ENCODE measurements around the gene MID1IP1. TPM values are rescaled to one million over a fixed set of nuclear protein-coding genes. Genes with fewer than 3 reads are reported as not detected.

MID1IP1 gene
- total and polyA plus RNA-seq, 2 of the 8 experiments (the other 6 are each of a cell fraction or from before 2014, with no cell fraction given), result 118 to 128 TPM

DNA sequence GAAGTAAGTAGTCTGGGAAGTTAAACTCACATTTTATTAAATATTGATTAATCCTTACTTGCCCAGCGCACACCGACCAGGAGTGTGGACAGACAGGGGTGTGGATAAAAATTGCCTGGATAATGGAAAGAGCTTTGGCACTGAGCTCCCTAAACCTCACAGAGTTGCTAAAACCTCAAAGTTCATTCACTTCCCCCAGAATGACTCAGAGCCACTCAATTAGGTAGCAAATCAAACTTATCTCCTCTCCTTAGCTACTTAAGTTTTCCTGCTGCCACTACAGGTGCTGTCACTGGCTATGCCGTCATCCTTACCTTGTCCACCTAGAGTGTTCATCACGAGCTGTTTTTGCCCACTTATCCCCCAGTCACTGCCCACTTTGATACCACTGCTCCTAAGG, 27.0 kb upstream of the MID1IP1 start:
- no peak for FAIRE-seq
- H2AFZ ChIP-seq (ENCODE audit: low read length), result no peak overlapping the region
- H3K4me3 ChIP-seq (ENCODE audit: extremely low read depth in 1 of 4, insufficient read depth in 2 of 4, low read depth in 3 of 4, low read length in 4 of 4), result no peak overlapping the region
- 90% methylated on average over 3 of the region's 4 CpGs; no CpG with 5 or more reads in 1 of the 2 experiments for WGBS, 2 experiments (ENCODE audit: extremely low coverage in 1 of 2, insufficient coverage in 1 of 2, insufficient read length in 1 of 2, insufficient replicate concordance in 2 of 2, low coverage in 1 of 2, low lambda C conversion rate in 2 of 2, missing lambda C conversion rate in 1 of 2)
- H3K27me3 ChIP-seq (replicated peaks in 1 of 4; ENCODE audit: control insufficient read depth in 3 of 4, extremely low read depth in 1 of 4, insufficient read depth in 3 of 4, low read length in 3 of 4), result no peaks in the 10 kb centered on the region
- no peak overlapping the region for H3K9ac ChIP-seq (replicated peaks in 1 of 4; ENCODE audit: extremely low read depth in 1 of 4, low read depth in 3 of 4, low read length in 3 of 4)
- H2BK120ac ChIP-seq (replicated peaks; ENCODE audit: low read depth, low read length), result no peak overlapping the region
- H2AK5ac ChIP-seq (ENCODE audit: low read depth, low read length), result no peak overlapping the region
- no peaks in the 10 kb centered on the region for H3K79me1 ChIP-seq (ENCODE audit: low read depth, low read length)
- no peak overlapping the region for H2BK15ac ChIP-seq (ENCODE audit: low read length)
- ChIA-PET CTCF (ENCODE audit: partially characterized antibody) (no interaction called here), POLR2A (ENCODE audit: partially characterized antibody) (interaction anchor here (1.0 kb wide), 1 partner anchor 12 kb away, joined by 3 read pairs; no protein-coding TSS in a partner anchor)
- no peaks in the 10 kb centered on the region for H4K20me1 ChIP-seq (replicated peaks in 1 of 2; ENCODE audit: control insufficient read depth in 1 of 2, insufficient read depth in 2 of 2, low read length in 2 of 2)
- no peak overlapping the region for H4K91ac ChIP-seq (replicated peaks; ENCODE audit: insufficient read length, low read length)
- no peak for DNase-seq (ENCODE audit: low read depth in 1 of 2, low spot score in 2 of 2)
- H3K9me3 ChIP-seq (ENCODE audit: insufficient read depth in 2 of 2, low read depth in 1 of 2, low read length in 1 of 2), result no peaks in the 10 kb centered on the region
- H3K79me2 ChIP-seq (ENCODE audit: control insufficient read depth in 1 of 2, insufficient read depth in 2 of 2, low read length in 2 of 2), result no peaks in the 10 kb centered on the region
- no peaks in the 10 kb centered on the region for H3K36me3 ChIP-seq (ENCODE audit: control insufficient read depth in 2 of 4, insufficient read depth in 4 of 4, low read length in 3 of 4)
- H4K8ac ChIP-seq (ENCODE audit: extremely low read depth, insufficient read depth, low read length), result no peak overlapping the region
- no peaks in the 10 kb centered on the region for H3K4me1 ChIP-seq (replicated peaks in 1 of 4; ENCODE audit: control insufficient read depth in 3 of 4, insufficient read depth in 4 of 4, low read length in 3 of 4)
- no peak overlapping the region for H3K4me2 ChIP-seq (ENCODE audit: insufficient read depth in 1 of 2, low read depth in 2 of 2, low read length in 2 of 2)
- no peak overlapping the region for H2BK20ac ChIP-seq (ENCODE audit: low read length)
- H4K5ac ChIP-seq (ENCODE audit: insufficient read length, low read depth, low read length), result no peak overlapping the region
- H3K23ac ChIP-seq (ENCODE audit: insufficient read length), result no peak overlapping the region
- no peak overlapping the region for H2BK5ac ChIP-seq (ENCODE audit: low read depth, low read length)
- no peak overlapping the region for H3K14ac ChIP-seq (ENCODE audit: insufficient read length)
- H3K56ac ChIP-seq (replicated peaks; ENCODE audit: insufficient read length, low read depth, low read length), result no peak overlapping the region
- no peaks in the 10 kb centered on the region for H3K23me2 ChIP-seq (ENCODE audit: low read depth, low read length)
- H3K27ac ChIP-seq (ENCODE audit: low read depth, low read length), result no peak overlapping the region
- no peak overlapping the region for H3K4ac ChIP-seq (replicated peaks; ENCODE audit: insufficient read length, low read depth, low read length)
- H3K18ac ChIP-seq (ENCODE audit: extremely low read depth, low read length), result no peak overlapping the region
- H2BK12ac ChIP-seq (ENCODE audit: low read depth, low read length), result no peak overlapping the region
- TF ChIP-seq NRF1 (IDR thresholded peaks at IDR 0.05; ENCODE audit: low read depth, low read length), result no peak
- no peak for TF ChIP-seq SP1 (IDR thresholded peaks at IDR 0.05; ENCODE audit: low read depth, low read length)
- TF ChIP-seq, protein P1, sequence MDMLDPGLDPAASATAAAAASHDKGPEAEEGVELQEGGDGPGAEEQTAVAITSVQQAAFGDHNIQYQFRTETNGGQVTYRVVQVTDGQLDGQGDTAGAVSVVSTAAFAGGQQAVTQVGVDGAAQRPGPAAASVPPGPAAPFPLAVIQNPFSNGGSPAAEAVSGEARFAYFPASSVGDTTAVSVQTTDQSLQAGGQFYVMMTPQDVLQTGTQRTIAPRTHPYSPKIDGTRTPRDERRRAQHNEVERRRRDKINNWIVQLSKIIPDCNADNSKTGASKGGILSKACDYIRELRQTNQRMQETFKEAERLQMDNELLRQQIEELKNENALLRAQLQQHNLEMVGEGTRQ (IDR thresholded peaks at IDR 0.05; ENCODE audit: low read length), result no peak
- no peak for TF ChIP-seq MAFK (IDR thresholded peaks at IDR 0.05; ENCODE audit: low read depth, low read length)
- TF ChIP-seq KDM5A (IDR thresholded peaks at IDR 0.05; ENCODE audit: low read length), result no peak
- no peak for TF ChIP-seq CTCF (IDR thresholded peaks at IDR 0.05; ENCODE audit: control extremely low read depth in 1 of 3, insufficient read depth in 1 of 3, low read depth in 1 of 3, low read length in 3 of 3)
- no peak for TF ChIP-seq POLR2AphosphoS5 (IDR thresholded peaks at IDR 0.05; ENCODE audit: low read depth, low read length)
- TF ChIP-seq CBX5 (IDR thresholded peaks at IDR 0.05; ENCODE audit: low read depth, low read length), result no peak
- TF ChIP-seq RBBP5 (IDR thresholded peaks at IDR 0.05; ENCODE audit: borderline replicate concordance, low read depth, low read length), result no peak
- TF ChIP-seq, protein P2, sequence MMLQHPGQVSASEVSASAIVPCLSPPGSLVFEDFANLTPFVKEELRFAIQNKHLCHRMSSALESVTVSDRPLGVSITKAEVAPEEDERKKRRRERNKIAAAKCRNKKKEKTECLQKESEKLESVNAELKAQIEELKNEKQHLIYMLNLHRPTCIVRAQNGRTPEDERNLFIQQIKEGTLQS (IDR thresholded peaks at IDR 0.05; ENCODE audit: insufficient read depth, low read depth, low read length), result no peak
- no peak for TF ChIP-seq SP4 (IDR thresholded peaks at IDR 0.05; ENCODE audit: low read length)
